Common myeloid progenitor, CD34-positive (primary cell): Measurements from ENCODE around the gene FBXW11.
A peak's percentile ranks its signal among the peaks of the same experiment; 100 is the strongest.

Experiments used
- CTCF ChIA-PET: fragments of 350-600 bp; sonication (Branson Sonifier 250); formaldehyde crosslinking; loops from one replicate; lab custom pipeline; 2021; ENCODE audit warnings: antibody characterized with exemption; lab: Charles Lee
- POLR2A ChIA-PET: fragments of 350-600 bp; sonication (Branson Sonifier 250); formaldehyde crosslinking; loops from one replicate; lab custom pipeline; 2021; ENCODE audit warnings: antibody characterized with exemption; lab: Charles Lee
- DNase-seq, 3 donors: peaks; one replicate each; pipeline versions ENCODE4 v3.0.0 to v3.0.0-alpha.2; 2013
- H3K27ac ChIP-seq, 2 experiments: 1 replicate in 1 of 2; 2 replicates in 1 of 2; pipeline ENCODE4 v1.7.0; 2013; ENCODE audit warnings: inconsistent platforms in 2 of 2, low read length in 2 of 2, mild to moderate bottlenecking in 2 of 2, low read depth in 1 of 2, moderate library complexity in 1 of 2; ENCODE audit not compliant: severe bottlenecking in 2 of 2, insufficient read depth in 1 of 2, poor library complexity in 1 of 2
- H3K27me3 ChIP-seq, 5 experiments: replicated peaks in 2 of 5; 1 replicate in 3 of 5; 2 replicates in 2 of 5; pipeline versions ENCODE4 v1.6.1 to v1.7.0; 2013; ENCODE audit warnings: low read length in 4 of 5, mild to moderate bottlenecking in 2 of 5, moderate library complexity in 2 of 5, inconsistent platforms in 1 of 5; ENCODE audit not compliant: insufficient read depth in 5 of 5, control insufficient read depth in 4 of 5
- H3K36me3 ChIP-seq, 4 experiments: 1 replicate in 2 of 4; 2 replicates in 2 of 4; pipeline versions ENCODE4 v1.6.1 to v1.7.0; 2013; ENCODE audit warnings: low read length in 3 of 4, control low read depth in 1 of 4, mild to moderate bottlenecking in 1 of 4; ENCODE audit not compliant: control insufficient read depth in 4 of 4, insufficient read depth in 4 of 4
- H3K4me1 ChIP-seq, 4 experiments: 1 replicate in 3 of 4; 2 replicates in 1 of 4; pipeline versions ENCODE4 v1.6.1 to v1.7.1; 2013; ENCODE audit warnings: low read length in 3 of 4, mild to moderate bottlenecking in 3 of 4, control low read depth in 1 of 4, inconsistent platforms in 1 of 4, moderate library complexity in 1 of 4; ENCODE audit not compliant: control insufficient read depth in 4 of 4, insufficient read depth in 4 of 4; ENCODE audit errors: control extremely low read depth in 1 of 4
- H3K4me3 ChIP-seq, 7 experiments: 1 replicate in 4 of 7; 2 replicates in 3 of 7; pipeline versions ENCODE4 v1.5.1 to v1.7.0; 2013; ENCODE audit warnings: mild to moderate bottlenecking in 7 of 7, low read length in 6 of 7, moderate library complexity in 6 of 7, inconsistent platforms in 2 of 7, low read depth in 2 of 7, control low read depth in 1 of 7; ENCODE audit not compliant: insufficient read depth in 4 of 7, control insufficient read depth in 1 of 7; ENCODE audit errors: extremely low read depth in 1 of 7
- H3K9me3 ChIP-seq, 5 experiments: 1 replicate in 4 of 5; 2 replicates in 1 of 5; pipeline versions ENCODE4 v1.6.1 to v1.7.1; 2013; ENCODE audit warnings: low read length in 4 of 5, mild to moderate bottlenecking in 2 of 5, inconsistent platforms in 1 of 5, low read depth in 1 of 5, moderate library complexity in 1 of 5; ENCODE audit not compliant: control insufficient read depth in 4 of 5, insufficient read depth in 2 of 5; ENCODE audit errors: control extremely low read depth in 1 of 5
- WGBS: methylation state at CpG from one replicate; pipeline ENCODE4 v1.1.5; 2013; ENCODE audit not compliant: insufficient coverage; 5-methylcytosine and 5-hydroxymethylcytosine counted together

Gene FBXW11

GRCh38 chr5:171975262-171975876 lies 31.1 kb downstream of the FBXW11 start:
- ChIA-PET CTCF (no interaction called here), POLR2A (no interaction called here)
- no peak for DNase-seq

GRCh38 chr5:171970826-171971225 lies 35.6 kb downstream of the FBXW11 start:
- Histone ChIP-seq H3K9me3 (no peaks in the 10 kb centered on the region), H3K4me3 (no peak overlapping the region), H3K27me3 (no peaks in the 10 kb centered on the region), H3K4me1 (peaks cover 4 to 19% (median 10%) of the 10 kb centered on the region in 4 experiments), H3K27ac (no peak overlapping the region), H3K36me3 (peaks cover 0 to 2% (median 0%) of the 10 kb centered on the region in 4 experiments)
- ChIA-PET POLR2A (no interaction called here), CTCF (interaction anchor here (1.5 kb wide), 1 partner anchor 70 kb away, joined by 3 read pairs; no protein-coding TSS in a partner anchor)
- no peak for DNase-seq
- 94% methylated on average over 2 of the region's 2 CpGs for WGBS

More at GRCh38 chr5:171975262-171975876, 31.1 kb downstream of the FBXW11 start:
- H3K4me1 ChIP-seq = peaks cover 0 to 5% (median 3%) of the 10 kb centered on the region in 4 experiments
- peaks cover 0 to 9% (median 3%) of the 10 kb centered on the region in 4 experiments for H3K36me3 ChIP-seq
- WGBS = 80% methylated on average over 1 of the region's 3 CpGs
- H3K27me3 ChIP-seq = no peaks in the 10 kb centered on the region
- H3K9me3 ChIP-seq = peaks cover 2 to 18% (median 5%) of the 10 kb centered on the region in 5 experiments
- no peak overlapping the region for H3K4me3 ChIP-seq
- H3K27ac ChIP-seq = no peak overlapping the region

GRCh38 chr5:171969288-171969880 lies 37.1 kb downstream of the FBXW11 start:
- Histone ChIP-seq H3K27me3 (no peaks in the 10 kb centered on the region), H3K4me3 (no peak overlapping the region), H3K36me3 (peaks cover 0 to 2% (median 0%) of the 10 kb centered on the region in 4 experiments), H3K4me1 (peaks cover 4 to 27% (median 14%) of the 10 kb centered on the region in 4 experiments), H3K27ac (no peak overlapping the region), H3K9me3 (no peaks in the 10 kb centered on the region)
- DNase-seq = no peak
- ChIA-PET POLR2A (no interaction called here), CTCF (no interaction called here)
- WGBS = 98% methylated on average over 3 of the region's 4 CpGs

GRCh38 chr5:171968531-171968930 lies 37.9 kb downstream of the FBXW11 start:
- no peak overlapping the region for H3K27ac ChIP-seq
- H3K4me3 ChIP-seq = no peak overlapping the region
- H3K4me1 ChIP-seq = peaks cover 4 to 30% (median 14%) of the 10 kb centered on the region in 4 experiments
- 50% methylated on average over 2 of the region's 3 CpGs for WGBS
- peaks cover 0 to 2% (median 0%) of the 10 kb centered on the region in 4 experiments for H3K36me3 ChIP-seq
- H3K9me3 ChIP-seq = no peaks in the 10 kb centered on the region
- CTCF ChIA-PET = interaction anchor here (0.6 to 0.8 kb wide), 3 partner anchors 16 to 691 kb away, joined by 3 read pairs; no protein-coding TSS in a partner anchor
- H3K27me3 ChIP-seq = no peaks in the 10 kb centered on the region
- POLR2A ChIA-PET = no interaction called here
- DNase-seq = peak in 2 of 3 donors; percentile 52 to 61

- POLR2A ChIA-PET = interaction anchor here (0.6 kb wide), 2 partner anchors 25 to 47 kb away, joined by 3 to 4 read pairs; no protein-coding TSS in a partner anchor
- CTCF ChIA-PET = interaction anchor here (0.8 to 1.3 kb wide), 2 partner anchors 10 to 54 kb away, joined by 3 read pairs; no protein-coding TSS in a partner anchor
- Histone ChIP-seq H3K9me3 (no peaks in the 10 kb centered on the region), H3K4me3 (no peak overlapping the region), H3K4me1 (peaks cover 0 to 32% (median 13%) of the 10 kb centered on the region in 4 experiments), H3K27ac (no peak overlapping the region), H3K36me3 (peaks cover 0 to 2% (median 0%) of the 10 kb centered on the region in 4 experiments), H3K27me3 (no peaks in the 10 kb centered on the region)
- WGBS = 34% methylated on average over 2 of the region's 2 CpGs
- DNase-seq = no peak
Measured at GRCh38 chr5:171966964-171967363, 39.5 kb downstream of the FBXW11 start.

- H3K4me3 ChIP-seq = no peak overlapping the region
- H3K27ac ChIP-seq = no peak overlapping the region
- peak in 2 of 3 donors; percentile 35 to 68 for DNase-seq
- 6% methylated on average over 2 of the region's 2 CpGs for WGBS
- peaks cover 0 to 32% (median 13%) of the 10 kb centered on the region in 4 experiments for H3K4me1 ChIP-seq
- H3K9me3 ChIP-seq = no peaks in the 10 kb centered on the region
- H3K36me3 ChIP-seq = peaks cover 0 to 2% (median 0%) of the 10 kb centered on the region in 4 experiments
- ChIA-PET POLR2A (no interaction called here), CTCF (interaction anchor here (0.7 to 1.3 kb wide), 3 partner anchors 10 to 566 kb away, joined by 3 read pairs; no protein-coding TSS in a partner anchor)
- no peaks in the 10 kb centered on the region for H3K27me3 ChIP-seq
Measured at GRCh38 chr5:171966270-171966669, 40.2 kb downstream of the FBXW11 start.
